GM12892 (cell line): ENCODE results near the gene OXLD1.

Experiments used
- POLR2A ChIP-seq: IDR thresholded peaks from 2 replicates; pipeline ENCODE4 v1.6.1; 2011; ENCODE audit warnings: low read depth, low read length, control low read depth
- POLR2AphosphoS5 ChIP-seq: IDR thresholded peaks from 2 replicates; pipeline ENCODE4 v1.6.1; 2011; ENCODE audit warnings: low read depth, low read length, control low read depth
- TAF1 ChIP-seq: IDR thresholded peaks from 2 replicates; pipeline ENCODE4 v1.6.1; 2011; ENCODE audit warnings: low read depth, mild to moderate bottlenecking, control low read depth, low read length, borderline replicate concordance

DNA sequence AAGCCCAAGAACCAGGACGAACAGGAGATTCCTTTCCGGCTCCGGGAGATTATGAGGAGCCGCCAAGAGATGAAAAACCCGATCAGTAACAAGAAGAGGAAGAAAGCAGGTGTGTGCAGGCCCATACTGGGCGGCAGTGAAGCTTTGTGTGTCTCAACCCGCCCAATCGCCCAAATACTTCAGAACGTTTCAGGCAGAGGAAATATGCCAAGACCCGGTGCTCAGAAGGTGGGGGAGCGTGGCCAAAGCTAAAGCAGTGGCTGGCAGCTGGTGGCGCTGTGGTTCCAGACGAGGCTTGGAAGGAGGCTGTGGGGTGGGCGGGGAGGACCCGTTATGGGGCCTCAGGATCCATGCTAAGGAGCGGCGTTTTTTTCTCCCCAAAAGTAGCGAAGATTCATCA, 1.3 kb upstream of the OXLD1 start:
- TF ChIP-seq POLR2AphosphoS5 (no peak), POLR2A (no peak), TAF1 (no peak)
